ENCODE data around the gene TBC1D1. TPM values are rescaled to one million over a fixed set of nuclear protein-coding genes. Genes with fewer than 3 reads are reported as not detected.

The TBC1D1 gene
- total RNA-seq, 4 donors from 2014 or later: 56.4 to 127 (median 94.8) TPM

GRCh38 chr4:38071801-38072431 is 181.0 kb downstream of the TBC1D1 start:
- no peak for DNase-seq (ENCODE audit: low spot score)
- TF ChIP-seq CTCF (IDR thresholded peaks at IDR 0.05): no peak
- peak; percentile 28 for ATAC-seq (ENCODE audit: low FRiP score)

DNA sequence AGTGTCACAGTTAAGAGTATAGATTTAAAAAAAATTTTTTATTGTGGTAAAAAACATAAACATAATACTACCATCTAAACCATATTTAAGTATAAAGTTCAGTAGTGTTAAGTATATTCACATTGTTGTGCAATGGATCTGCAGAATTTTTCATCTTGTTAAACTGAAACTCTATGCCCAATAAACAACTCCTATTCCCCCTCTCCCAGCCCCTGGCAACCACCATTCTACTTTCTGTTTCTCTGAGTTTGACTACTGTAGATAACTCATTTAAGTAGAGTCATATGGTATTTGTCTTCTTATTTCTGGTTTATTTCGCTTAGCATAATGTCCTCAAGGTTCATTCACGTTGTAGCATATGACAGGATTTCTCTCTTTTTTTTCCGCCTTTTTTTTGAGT is 181.7 kb downstream of the TBC1D1 start:
- no peak for DNase-seq (ENCODE audit: low spot score)
- ATAC-seq (ENCODE audit: low FRiP score): no peak
- TF ChIP-seq CTCF (IDR thresholded peaks at IDR 0.05): no peak

GRCh38 chr4:38073596-38074234 is 182.8 kb downstream of the TBC1D1 start:
- no peak for ATAC-seq (ENCODE audit: low FRiP score)
- no peak for TF ChIP-seq CTCF (IDR thresholded peaks at IDR 0.05)
- DNase-seq (ENCODE audit: low spot score): no peak

DNA sequence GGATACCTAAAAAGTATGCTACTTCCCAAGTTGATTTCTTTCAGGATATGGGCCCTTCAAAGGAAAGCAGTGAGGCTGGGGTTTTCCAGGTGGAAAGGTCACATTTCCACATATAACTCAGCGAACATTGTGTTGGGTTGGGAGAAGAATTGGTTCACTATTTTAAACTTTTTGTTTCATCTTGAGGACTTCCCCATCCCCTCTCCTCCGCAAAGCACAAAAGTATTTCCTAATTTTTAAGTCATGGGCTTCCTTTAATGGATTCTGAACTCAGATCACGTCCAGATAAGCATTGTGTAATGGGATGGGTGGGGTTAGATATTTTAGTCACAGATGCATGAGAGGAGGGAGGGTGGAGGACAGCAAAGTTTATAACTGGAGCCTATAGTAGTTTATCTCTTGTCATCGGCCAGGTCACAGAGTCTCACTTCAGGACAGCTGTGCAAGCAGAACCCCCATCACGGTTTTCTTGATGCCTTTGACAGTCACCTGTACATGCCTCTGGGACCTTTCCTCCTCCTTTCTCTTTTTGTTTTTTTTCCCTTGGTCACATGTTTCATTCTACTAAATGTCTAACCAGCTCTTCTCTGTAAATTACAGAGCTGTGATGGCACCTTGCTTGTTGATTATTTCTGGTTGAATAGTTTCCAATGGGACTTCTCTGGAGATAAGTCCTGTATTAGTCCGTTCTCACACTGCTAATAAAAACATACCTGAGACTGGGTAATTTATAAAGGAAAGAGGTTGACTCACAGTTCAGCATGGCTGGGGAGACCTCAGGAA is 184.7 kb downstream of the TBC1D1 start:
- no peak for TF ChIP-seq CTCF (IDR thresholded peaks at IDR 0.05)
- DNase-seq (ENCODE audit: low spot score) (no peak), ATAC-seq (ENCODE audit: low FRiP score) (no peak)

DNA sequence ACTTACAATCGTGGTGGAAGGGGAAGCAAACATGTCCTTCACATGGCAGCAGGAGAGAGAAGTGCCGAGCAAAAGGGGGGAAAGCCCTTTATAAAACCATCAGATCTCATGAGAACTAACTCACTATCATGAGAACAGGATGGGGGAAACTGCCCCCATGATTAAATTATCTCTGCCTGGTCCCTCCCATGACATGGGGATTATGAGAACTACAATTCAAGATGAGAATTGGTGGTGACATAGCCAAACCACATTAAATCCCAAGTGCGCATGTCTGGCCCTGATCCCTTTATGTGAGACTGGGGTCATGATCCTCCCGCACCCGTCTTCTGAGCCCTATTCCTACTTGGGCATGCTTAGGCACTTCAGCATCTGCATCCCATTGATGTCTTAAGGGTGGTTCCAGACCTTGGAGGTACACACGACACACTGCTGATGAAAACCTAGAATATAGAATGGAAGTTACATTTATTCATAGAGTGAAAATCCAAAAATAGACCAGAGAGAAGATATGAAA is 185.3 kb downstream of the TBC1D1 start:
- no peak for TF ChIP-seq CTCF (IDR thresholded peaks at IDR 0.05)
- ATAC-seq (ENCODE audit: low FRiP score) (no peak), DNase-seq (ENCODE audit: low spot score) (no peak)

- no peak for ATAC-seq (ENCODE audit: low FRiP score)
Observed at GRCh38 chr4:38077791-38078489, 187.1 kb downstream of the TBC1D1 start.

More at GRCh38 chr4:38077791-38078489, 187.1 kb downstream of the TBC1D1 start:
- no peak for TF ChIP-seq CTCF (IDR thresholded peaks at IDR 0.05)
- no peak for DNase-seq (ENCODE audit: low spot score)
